GM23338 (cell line): ENCODE data around the gene SNTB2. TPM values are rescaled to one million over a fixed set of nuclear protein-coding genes. Genes with fewer than 3 reads are reported as not detected.

Experiments used
- ATAC-seq: fragments of 200-7000 bp; cut with Tn5 transposase; 3 replicates; pipeline ENCODE4 v1.9.1; 2020
- DNase-seq: peaks from one replicate; pipeline ENCODE4 v3.0.0-alpha.2; 2015; ENCODE audit warnings: low spot score
- H2AFZ ChIP-seq: fragments of 200-600 bp; sonication (generic); 2 replicates; pipeline ENCODE4 v1.8.0; 2016; ENCODE audit warnings: antibody characterized with exemption, mild to moderate bottlenecking, moderate library complexity
- H3F3A ChIP-seq: fragments of 200-600 bp; sonication (generic); replicated peaks from 2 replicates; pipeline ENCODE4 v1.8.0; 2017; ENCODE audit warnings: antibody characterized with exemption, mixed run types, low read depth
- H3K27ac ChIP-seq: fragments of 200-600 bp; sonication (generic); 2 replicates; pipeline ENCODE4 v1.6.1; 2016; ENCODE audit warnings: low read depth
- H3K27me3 ChIP-seq: fragments of 200-600 bp; sonication (generic); 2 replicates; pipeline ENCODE4 v1.8.0; 2016; ENCODE audit warnings: mild to moderate bottlenecking, mixed run types, moderate library complexity; ENCODE audit not compliant: insufficient read depth
- H3K36me3 ChIP-seq: fragments of 200-600 bp; sonication (generic); 2 replicates; pipeline ENCODE4 v1.8.0; 2016; ENCODE audit warnings: mild to moderate bottlenecking; ENCODE audit not compliant: insufficient read depth
- H3K4me1 ChIP-seq: fragments of 200-600 bp; sonication (generic); 2 replicates; pipeline ENCODE4 v1.8.0; 2016; ENCODE audit warnings: mild to moderate bottlenecking, moderate library complexity; ENCODE audit not compliant: insufficient read depth
- H3K4me2 ChIP-seq: fragments of 200-600 bp; sonication (generic); 2 replicates; pipeline ENCODE4 v1.7.1; 2017; ENCODE audit warnings: mixed run types
- H3K4me3 ChIP-seq: fragments of 200-600 bp; sonication (generic); 2 replicates; pipeline ENCODE4 v1.6.1; 2016; ENCODE audit warnings: mixed run types
- H3K79me2 ChIP-seq: fragments of 200-600 bp; sonication (generic); replicated peaks from 2 replicates; pipeline ENCODE4 v1.8.0; 2017; ENCODE audit warnings: mild to moderate bottlenecking; ENCODE audit not compliant: insufficient read depth
- H3K9me2 ChIP-seq: fragments of 200-600 bp; sonication (generic); 2 replicates; pipeline ENCODE4 v1.8.0; 2017; ENCODE audit not compliant: insufficient read depth
- H4K20me1 ChIP-seq: fragments of 200-600 bp; sonication (generic); replicated peaks from 2 replicates; pipeline ENCODE4 v1.8.0; 2017; ENCODE audit warnings: mild to moderate bottlenecking; ENCODE audit not compliant: insufficient read depth
- H3K27ac Mint-ChIP-seq: 2 replicates; pipeline ENCODE4 v1.8.0; 2020; ENCODE audit warnings: inconsistent platforms, mild to moderate bottlenecking, moderate library complexity, mixed read lengths
- H3K27me3 Mint-ChIP-seq: 3 replicates; pipeline ENCODE4 v1.8.0; 2022; ENCODE audit warnings: low read depth, mild to moderate bottlenecking, moderate library complexity, mixed read lengths, inconsistent platforms; ENCODE audit not compliant: insufficient read depth, poor library complexity
- H3K36me3 Mint-ChIP-seq: 3 replicates; pipeline ENCODE4 v1.8.0; 2021; ENCODE audit warnings: low read depth, mild to moderate bottlenecking, inconsistent platforms, moderate library complexity, mixed read lengths
- H3K4me1 Mint-ChIP-seq: 3 replicates; pipeline ENCODE4 v1.8.0; 2020; ENCODE audit warnings: mild to moderate bottlenecking, inconsistent platforms, mixed read lengths
- H3K4me3 Mint-ChIP-seq: 3 replicates; pipeline ENCODE4 v1.8.0; 2021; ENCODE audit warnings: moderate library complexity, mild to moderate bottlenecking, inconsistent platforms, mixed read lengths
- H3K9me3 Mint-ChIP-seq: 3 replicates; pipeline ENCODE4 v1.8.0; 2020; ENCODE audit warnings: moderate library complexity, mild to moderate bottlenecking, inconsistent platforms, mixed read lengths
- ETS1 ChIP-seq: IDR thresholded peaks from 2 replicates; pipeline ENCODE4 v1.6.1; 2016; ENCODE audit warnings: antibody characterized with exemption
- EZH2 ChIP-seq: fragments of 200-600 bp; sonication (generic); IDR thresholded peaks from one replicate; pipeline ENCODE4 v1.8.0; 2017; ENCODE audit warnings: antibody characterized with exemption, mild to moderate bottlenecking, low read depth; ENCODE audit not compliant: unreplicated experiment
- EZH2phosphoT487 ChIP-seq: fragments of 200-600 bp; sonication (generic); IDR thresholded peaks from one replicate; pipeline ENCODE4 v1.8.1; 2018; ENCODE audit warnings: antibody characterized with exemption; ENCODE audit not compliant: unreplicated experiment
- JUNB ChIP-seq: IDR thresholded peaks from one replicate; pipeline ENCODE4 v1.6.1; 2016; ENCODE audit warnings: antibody characterized with exemption; ENCODE audit not compliant: unreplicated experiment
- NANOG ChIP-seq: IDR thresholded peaks from 2 replicates; pipeline ENCODE4 v1.6.1; 2016; ENCODE audit warnings: antibody characterized with exemption, borderline replicate concordance
- ZNF114 ChIP-seq: fragments of 250-450 bp; sonication (Bioruptor Pico); IDR thresholded peaks from 2 replicates; pipeline ENCODE4 v1.5.0; 2020; ENCODE audit warnings: mild to moderate bottlenecking, moderate library complexity
- ZNF331 ChIP-seq: fragments of 250-450 bp; sonication (Bioruptor Pico); IDR thresholded peaks from 2 replicates; pipeline ENCODE4 v1.5.0; 2020; ENCODE audit warnings: low read depth, mild to moderate bottlenecking, moderate library complexity
- polyA plus RNA-seq: library from polyadenylated mRNA; unstranded; fragments of >200 nt; fragmentation: Nextera tagmentation; extraction: Ambion mirVana; gene quantifications from 2 replicates; pipeline ENCODE4 v1.2.1, GENCODE V29; 2016
- total RNA-seq: library from RNA; depleted of rRNA; stranded (reverse); fragments of >200 nt; shearing (Covaris generic); gene quantifications from 2 replicates; pipeline ENCODE4 v1.2.3, GENCODE V29; 2014
- TF ChIP-seq, protein P1 (sequence below): IDR thresholded peaks from one replicate; pipeline ENCODE4 v1.6.1; 2018; ENCODE audit warnings: antibody characterized with exemption; ENCODE audit not compliant: unreplicated experiment
- TF ChIP-seq, protein P2 (sequence below), 2 experiments: fragments of 200-600 bp in 1 of 2; sonication (generic) in 1 of 2; conservative IDR thresholded peaks; 2 replicates each; pipeline versions ENCODE4 v1.5.1 to v1.6.1; 2016 to 2017; ENCODE audit warnings: antibody characterized with exemption in 2 of 2, low read depth in 2 of 2, mild to moderate bottlenecking in 2 of 2, moderate library complexity in 1 of 2

Gene SNTB2
- total and polyA plus RNA-seq, 2 experiments from 2014 or later, result 4.8 to 42.7 TPM

- TF ChIP-seq, protein P1, sequence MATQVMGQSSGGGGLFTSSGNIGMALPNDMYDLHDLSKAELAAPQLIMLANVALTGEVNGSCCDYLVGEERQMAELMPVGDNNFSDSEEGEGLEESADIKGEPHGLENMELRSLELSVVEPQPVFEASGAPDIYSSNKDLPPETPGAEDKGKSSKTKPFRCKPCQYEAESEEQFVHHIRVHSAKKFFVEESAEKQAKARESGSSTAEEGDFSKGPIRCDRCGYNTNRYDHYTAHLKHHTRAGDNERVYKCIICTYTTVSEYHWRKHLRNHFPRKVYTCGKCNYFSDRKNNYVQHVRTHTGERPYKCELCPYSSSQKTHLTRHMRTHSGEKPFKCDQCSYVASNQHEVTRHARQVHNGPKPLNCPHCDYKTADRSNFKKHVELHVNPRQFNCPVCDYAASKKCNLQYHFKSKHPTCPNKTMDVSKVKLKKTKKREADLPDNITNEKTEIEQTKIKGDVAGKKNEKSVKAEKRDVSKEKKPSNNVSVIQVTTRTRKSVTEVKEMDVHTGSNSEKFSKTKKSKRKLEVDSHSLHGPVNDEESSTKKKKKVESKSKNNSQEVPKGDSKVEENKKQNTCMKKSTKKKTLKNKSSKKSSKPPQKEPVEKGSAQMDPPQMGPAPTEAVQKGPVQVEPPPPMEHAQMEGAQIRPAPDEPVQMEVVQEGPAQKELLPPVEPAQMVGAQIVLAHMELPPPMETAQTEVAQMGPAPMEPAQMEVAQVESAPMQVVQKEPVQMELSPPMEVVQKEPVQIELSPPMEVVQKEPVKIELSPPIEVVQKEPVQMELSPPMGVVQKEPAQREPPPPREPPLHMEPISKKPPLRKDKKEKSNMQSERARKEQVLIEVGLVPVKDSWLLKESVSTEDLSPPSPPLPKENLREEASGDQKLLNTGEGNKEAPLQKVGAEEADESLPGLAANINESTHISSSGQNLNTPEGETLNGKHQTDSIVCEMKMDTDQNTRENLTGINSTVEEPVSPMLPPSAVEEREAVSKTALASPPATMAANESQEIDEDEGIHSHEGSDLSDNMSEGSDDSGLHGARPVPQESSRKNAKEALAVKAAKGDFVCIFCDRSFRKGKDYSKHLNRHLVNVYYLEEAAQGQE, result no peak
- no peak for TF ChIP-seq ZNF114 (CRISPR knock-in tag)
- no peak for TF ChIP-seq EZH2
- no peak for TF ChIP-seq JUNB
- TF ChIP-seq EZH2phosphoT487, result no peak
- TF ChIP-seq, protein P2, sequence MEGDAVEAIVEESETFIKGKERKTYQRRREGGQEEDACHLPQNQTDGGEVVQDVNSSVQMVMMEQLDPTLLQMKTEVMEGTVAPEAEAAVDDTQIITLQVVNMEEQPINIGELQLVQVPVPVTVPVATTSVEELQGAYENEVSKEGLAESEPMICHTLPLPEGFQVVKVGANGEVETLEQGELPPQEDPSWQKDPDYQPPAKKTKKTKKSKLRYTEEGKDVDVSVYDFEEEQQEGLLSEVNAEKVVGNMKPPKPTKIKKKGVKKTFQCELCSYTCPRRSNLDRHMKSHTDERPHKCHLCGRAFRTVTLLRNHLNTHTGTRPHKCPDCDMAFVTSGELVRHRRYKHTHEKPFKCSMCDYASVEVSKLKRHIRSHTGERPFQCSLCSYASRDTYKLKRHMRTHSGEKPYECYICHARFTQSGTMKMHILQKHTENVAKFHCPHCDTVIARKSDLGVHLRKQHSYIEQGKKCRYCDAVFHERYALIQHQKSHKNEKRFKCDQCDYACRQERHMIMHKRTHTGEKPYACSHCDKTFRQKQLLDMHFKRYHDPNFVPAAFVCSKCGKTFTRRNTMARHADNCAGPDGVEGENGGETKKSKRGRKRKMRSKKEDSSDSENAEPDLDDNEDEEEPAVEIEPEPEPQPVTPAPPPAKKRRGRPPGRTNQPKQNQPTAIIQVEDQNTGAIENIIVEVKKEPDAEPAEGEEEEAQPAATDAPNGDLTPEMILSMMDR (conservative IDR thresholded peaks at IDR 0.05; ENCODE audit: low read depth in 2 of 2), result no peak
Measured at GRCh38 chr16:69197573-69197972, 10.6 kb downstream of the SNTB2 start (continued).

GRCh38 chr16:69199382-69199781 lies 12.4 kb downstream of the SNTB2 start:
- H3K4me1 Mint-ChIP-seq, result no peaks in the 10 kb centered on the region
- peaks cover 73% of the 10 kb centered on the region for H3K79me2 ChIP-seq

More at GRCh38 chr16:69199382-69199781, 12.4 kb downstream of the SNTB2 start:
- no peaks in the 10 kb centered on the region for H3K4me1 ChIP-seq
- no peak overlapping the region for H3K27ac Mint-ChIP-seq
- ATAC-seq (no peak), DNase-seq (no peak)
- no peaks in the 10 kb centered on the region for H3K27me3 ChIP-seq
- no peaks in the 10 kb centered on the region for H3F3A ChIP-seq
- no peaks in the 10 kb centered on the region for H3K9me2 ChIP-seq
- no peak overlapping the region for H3K27ac ChIP-seq
- H3K4me3 Mint-ChIP-seq, result no peak overlapping the region
- H3K4me2 ChIP-seq, result no peak overlapping the region
- TF ChIP-seq, protein P1, result no peak
- TF ChIP-seq NANOG (no peak), ETS1 (no peak), EZH2 (no peak), ZNF331 (CRISPR knock-in tag) (no peak)
- TF ChIP-seq, protein P2 (conservative IDR thresholded peaks at IDR 0.05; ENCODE audit: low read depth in 2 of 2), result no peak
- no peaks in the 10 kb centered on the region for H3K36me3 Mint-ChIP-seq
- H3K27me3 Mint-ChIP-seq, result peaks cover 2% of the 10 kb centered on the region
- H3K9me3 Mint-ChIP-seq, result no peaks in the 10 kb centered on the region
- H4K20me1 ChIP-seq, result peaks cover 6% of the 10 kb centered on the region; the same call in 1 of the 2 replicates
- no peak overlapping the region for H2AFZ ChIP-seq
- no peaks in the 10 kb centered on the region for H3K36me3 ChIP-seq
- H3K4me3 ChIP-seq, result no peak overlapping the region
